Heart left ventricle (tissue), 16 donors: ENCODE results near the gene ASB2. TPM values are rescaled to one million over a fixed set of nuclear protein-coding genes. Genes with fewer than 3 reads are reported as not detected.
A peak's percentile ranks its signal among the peaks of the same experiment; 100 is the strongest.

ENCODE experiments used
- ATAC-seq, 4 donors: fragments of 200-7000 bp; cut with Tn5 transposase; one replicate each; pipeline ENCODE4 v1.9.1; 2020 to 2022; ENCODE audit warnings: moderate library complexity in 4 of 4, mild to moderate bottlenecking in 3 of 4, moderate number of reproducible peaks in 1 of 4
- DNase-seq, 5 donors: peaks; one replicate each; pipeline ENCODE4 v3.0.0-alpha.2; 2020
- H3K27ac ChIP-seq, 12 donors: fragments of 200-600 bp; sonication (generic) in 4 of 12; one replicate each; pipeline versions ENCODE4 v1.5.0 to v1.8.0; 2016 to 2022; ENCODE audit warnings: mild to moderate bottlenecking in 2 of 12
- H3K27me3 ChIP-seq, 9 donors: fragments of 200-600 bp; sonication (generic) in 2 of 9; one replicate each; pipeline versions ENCODE4 v1.5.1 to v1.8.0; 2016 to 2022; ENCODE audit warnings: mild to moderate bottlenecking in 3 of 9
- H3K36me3 ChIP-seq, 9 donors: fragments of 200-600 bp; sonication (generic) in 2 of 9; one replicate each; pipeline versions ENCODE4 v1.5.0 to v1.8.0; 2018 to 2022; ENCODE audit warnings: mild to moderate bottlenecking in 2 of 9
- H3K4me1 ChIP-seq, 12 donors: fragments of 200-600 bp; sonication (generic) in 4 of 12; one replicate each; pipeline versions ENCODE4 v1.5.0 to v1.8.0; 2016 to 2022; ENCODE audit warnings: mild to moderate bottlenecking in 3 of 12
- H3K4me3 ChIP-seq, 12 donors: fragments of 200-600 bp; sonication (generic) in 4 of 12; one replicate each; pipeline versions ENCODE4 v1.5.0 to v1.8.0; 2017 to 2022; ENCODE audit warnings: mild to moderate bottlenecking in 9 of 12, moderate library complexity in 4 of 12
- H3K9me3 ChIP-seq, 12 donors: fragments of 200-600 bp; sonication (generic) in 4 of 12; one replicate each; pipeline versions ENCODE4 v1.5.0 to v1.8.0; 2016 to 2022; ENCODE audit warnings: mild to moderate bottlenecking in 1 of 12
- CTCF ChIP-seq, 12 donors: fragments of 200-600 bp; sonication (generic) in 4 of 12; IDR thresholded peaks; one replicate each; pipeline versions ENCODE4 v1.5.0 to v1.8.0; 2018 to 2022; ENCODE audit warnings: antibody characterized with exemption in 12 of 12, mild to moderate bottlenecking in 5 of 12
- POLR2A ChIP-seq, 2 donors: fragments of 450-650 bp; IDR thresholded peaks; one replicate each; pipeline ENCODE4 v1.6.1; 2017; ENCODE audit warnings: antibody characterized with exemption in 2 of 2, mild to moderate bottlenecking in 2 of 2, moderate library complexity in 2 of 2
- WGBS, 4 donors: extraction: QIAGEN DNeasy Blood & Tissue Kit in 2 of 4; methylation state at CpG; one replicate each; pipeline versions ENCODE4 v1.1.5 to v1.1.7; 2013 to 2018; 5-methylcytosine and 5-hydroxymethylcytosine counted together
- intact Hi-C, 10 donors: fragments of 100-400 bp; cut with DNase I; formaldehyde crosslinking; loops; one replicate each; pipeline versions ENCODE4 v1.11.1 to v1.14.2; 2022
- polyA plus RNA-seq, 2 donors: library from polyadenylated mRNA; stranded (reverse); fragments of 200-250 nt; gene quantifications; one replicate each; pipeline ENCODE4 v1.2.3, GENCODE V29; 2013
- total RNA-seq, 9 donors: library from RNA; depleted of rRNA in 2 of 9; stranded (reverse); fragments of >200 nt in 2 of 9; fragmentation: NEBNext Ultra II Directional in 3 of 9; extraction: Animal tissue kit (Norgen Biotek cat#: 25700) in 3 of 9; gene quantifications; one replicate each; pipeline versions ENCODE4 v1.1.0 to v1.2.4, GENCODE V29; 2016 to 2023
- donor health status: ischemic (EF 13 %, LVEDD 7.1; RV severe dilation, severe dysfunction).
- donor health status: healthy with polysubstance abuse.
- donor health status: DM: no; HTN: yes; CAD: no.
- donor health status: DM: no; HTN: no; CAD: no.
- donor health status: ischemic (EF 25% LVEDD 6.9; RV normal size, moderate dysfunction).
- donor health status: ischemic (EF 25% LVEDD 5.7; RV mildly dilated, moderate dysfunction).
- donor health status: healthy.
- donor health status: DM: yes; HTN: yes; CAD: no.
- donor health status: ischemic (EF 35%, LVEDD 5.7; RV mildly dilated, moderate dysfunction).
- donor health status: nonischemic (EF 11% LVEDD 7.7; RV severe dilation, severe dysfunction).
- donor health status: DM: yes; HTN: yes; CAD: no.
- donor health status: PGD.
- donor health status: ischemic (EF 29% LVEDD 5.4; RV normal size, mild dysfunction).
- donor health status: nonischemic (EF 23%, LVEDD 6.1; RV moderate dilation, normal function).

ASB2 gene
- total and polyA plus RNA-seq, 11 donors: 22.4 to 411 (median 166) TPM

GRCh38 chr14:93926873-93927799, 49.2 kb downstream of the ASB2 start, which contains the start of gene FAM181A:
TSS of gene FAM181A (plus strand) at chr14:93927344. CDS start at chr14:93928286, 942 bp downstream.
- WGBS, 4 donors: 71 to 78% (median 74%) methylated on average over 37 to 38 of the region's 38 CpGs
- ATAC-seq (peak in 2 of 4 donors; percentile 1 to 5), DNase-seq (no peak)
- Histone ChIP-seq H3K27me3 (no peaks in the 10 kb centered on the region), H3K9me3 (no peaks in the 10 kb centered on the region), H3K4me3 (no peak within 1 kb of the TSS), H3K4me1 (no peaks in the 10 kb centered on the region), H3K27ac (no peak within 1 kb of the TSS), H3K36me3 (peaks cover 0 to 13% (median under 1%) of the 10 kb centered on the region in 9 donors)
- intact Hi-C loops: no loop called here
- TF ChIP-seq CTCF (IDR thresholded peaks at IDR 0.05) (no peak), POLR2A (IDR thresholded peaks at IDR 0.05) (no peak)

- H3K36me3 ChIP-seq: peaks cover 0 to 9% (median 0%) of the 10 kb centered on the region in 9 donors
- TF ChIP-seq CTCF (IDR thresholded peaks at IDR 0.05): no peak
- no peak for TF ChIP-seq POLR2A (IDR thresholded peaks at IDR 0.05)
- intact Hi-C loops: no loop called here
- no peaks in the 10 kb centered on the region for H3K4me1 ChIP-seq
- no peaks in the 10 kb centered on the region for H3K9me3 ChIP-seq
- H3K27ac ChIP-seq: no peak overlapping the region
- no peaks in the 10 kb centered on the region for H3K27me3 ChIP-seq
- no peak overlapping the region for H3K4me3 ChIP-seq
- DNase-seq (no peak), ATAC-seq (no peak)
- WGBS, 4 donors: 81 to 89% (median 85%) methylated on average over 21 of the region's 21 CpGs
These were observed 50.0 kb downstream of the ASB2 start for GRCh38 chr14:93926245-93926872.

- Histone ChIP-seq H3K36me3 (peaks cover 0 to 4% (median 0%) of the 10 kb centered on the region in 9 donors), H3K4me1 (no peaks in the 10 kb centered on the region), H3K27ac (no peak overlapping the region), H3K9me3 (no peaks in the 10 kb centered on the region), H3K4me3 (no peak overlapping the region), H3K27me3 (no peaks in the 10 kb centered on the region)
- no peak for ATAC-seq
- 84 to 93% (median 86%) methylated on average over 13 of the region's 13 CpGs for WGBS, 4 donors
- TF ChIP-seq CTCF (IDR thresholded peaks at IDR 0.05): no peak
- no peak for TF ChIP-seq POLR2A (IDR thresholded peaks at IDR 0.05)
- intact Hi-C loops: no loop called here
- DNase-seq: no peak
These were observed 50.9 kb downstream of the ASB2 start for GRCh38 chr14:93925374-93925895.
